Stimulated activated CD4-positive, alpha-beta T cell treated with anti-CD3 and anti-CD28 coated beads, TNF-alpha, amount 100 ng/mL, for 1 hour (primary cell): ENCODE results near the gene KIRREL3.

Experiments used
- DNase-seq, 3 donors: peaks; one replicate each; pipeline ENCODE4 v3.0.0-alpha.2; 2020; ENCODE audit warnings: low read depth in 3 of 3, low spot score in 1 of 3

Gene KIRREL3

DNA sequence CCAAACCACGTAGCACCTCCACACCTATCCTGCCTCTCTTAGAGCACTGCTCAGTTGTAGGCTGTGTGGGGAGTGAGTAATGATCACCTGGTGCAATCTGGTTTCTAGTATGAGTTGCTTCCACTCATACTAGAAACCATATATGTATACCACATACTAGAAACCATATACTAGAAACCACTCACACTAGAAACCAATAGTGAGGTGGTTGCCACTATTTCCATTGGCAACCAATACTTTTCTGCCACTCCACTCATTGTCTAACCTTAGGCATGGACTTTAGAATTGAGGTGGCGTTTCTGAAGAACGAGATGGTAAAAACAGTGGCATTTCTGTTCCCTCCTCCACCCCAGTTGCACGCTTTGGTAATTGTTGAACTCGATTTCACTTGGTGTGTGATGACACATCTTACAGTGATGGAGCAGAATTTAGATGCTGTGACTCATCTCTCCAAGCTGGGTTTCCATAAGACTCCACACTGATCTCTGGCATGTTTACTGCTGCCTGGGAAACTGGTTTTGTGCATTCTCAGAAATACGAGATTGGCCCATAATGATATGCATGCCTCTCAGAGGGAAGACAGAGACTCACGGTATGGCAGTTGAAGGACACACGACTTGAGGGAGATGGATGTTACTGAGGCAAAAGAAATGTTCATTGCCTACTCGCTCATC lies 82.9 kb downstream of the KIRREL3 start:
- no peak for DNase-seq

DNA sequence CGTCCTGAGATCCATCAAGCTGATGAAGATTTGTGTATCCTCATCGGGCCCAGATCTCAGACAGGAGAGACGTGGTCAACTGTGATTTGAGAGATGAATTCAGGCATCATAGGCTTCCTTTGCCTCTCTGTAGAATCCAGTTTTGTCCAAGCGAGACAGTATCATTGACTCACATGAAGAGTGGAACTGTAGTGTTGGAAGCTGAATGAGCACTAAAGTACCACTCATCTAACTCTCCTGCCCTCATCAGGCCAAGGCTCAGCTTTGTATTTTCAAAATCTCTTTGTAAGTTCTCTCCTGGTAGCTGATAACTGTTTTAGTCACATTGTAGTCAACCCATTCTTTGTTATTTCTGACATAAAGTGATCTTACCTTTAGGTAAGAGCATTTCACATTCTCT lies 85.1 kb downstream of the KIRREL3 start:
- DNase-seq, result no peak

GRCh38 chr11:126914941-126915340 lies 85.6 kb downstream of the KIRREL3 start:
- DNase-seq, result no peak

DNA sequence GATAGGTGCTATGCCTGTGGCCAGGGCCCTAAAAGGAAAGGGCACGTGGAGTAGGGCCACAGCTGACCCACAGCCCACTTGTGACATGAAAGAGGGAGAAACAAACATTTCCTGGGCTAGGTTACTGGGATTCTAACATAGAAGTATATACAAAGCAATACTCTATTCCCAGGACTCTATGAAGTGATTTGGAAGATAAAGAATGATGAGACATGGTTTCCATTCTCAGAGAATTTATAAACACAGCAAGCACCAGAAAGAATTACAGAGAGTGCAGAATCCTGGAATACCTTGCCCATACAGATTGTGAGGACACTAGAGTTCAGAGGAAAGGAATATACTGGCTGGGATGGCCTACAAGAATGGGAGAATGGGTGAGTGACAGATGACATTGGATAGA lies 86.4 kb downstream of the KIRREL3 start:
- DNase-seq, result no peak

DNA sequence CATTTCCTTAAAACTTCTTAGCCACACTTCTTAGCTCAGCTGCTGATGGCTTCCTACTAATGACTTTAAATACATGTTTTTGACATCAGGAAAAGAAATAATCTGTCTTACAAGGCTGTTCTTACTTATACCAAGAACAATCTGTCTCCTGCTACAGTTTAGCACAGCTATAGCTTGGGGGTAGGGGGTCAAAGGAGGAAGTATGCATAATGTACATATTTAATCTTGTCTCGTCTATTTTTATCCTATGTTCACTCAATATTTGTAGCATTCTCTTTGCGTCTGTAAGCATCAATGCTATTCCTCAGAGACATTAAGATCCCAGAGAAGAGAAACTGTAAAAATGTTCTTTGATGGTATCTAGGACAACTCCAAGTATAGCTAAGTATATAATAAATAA lies 96.0 kb downstream of the KIRREL3 start:
- DNase-seq, result no peak

- DNase-seq, result no peak
Observed at GRCh38 chr11:126901783-126902182, 98.8 kb downstream of the KIRREL3 start.

GRCh38 chr11:126899961-126900748 lies 100.4 kb downstream of the KIRREL3 start:
- DNase-seq, result no peak

- DNase-seq, result no peak
Observed at GRCh38 chr11:126898802-126899201, 101.8 kb downstream of the KIRREL3 start.

- no peak for DNase-seq
Observed at GRCh38 chr11:126897430-126897829, 103.1 kb downstream of the KIRREL3 start.

GRCh38 chr11:126896025-126896424 lies 104.5 kb downstream of the KIRREL3 start:
- no peak for DNase-seq

GRCh38 chr11:126893796-126894195 lies 106.8 kb downstream of the KIRREL3 start:
- no peak for DNase-seq

GRCh38 chr11:126892756-126893155 lies 107.8 kb downstream of the KIRREL3 start:
- DNase-seq, result no peak

- DNase-seq, result no peak
Observed at GRCh38 chr11:126891556-126892217, 108.9 kb downstream of the KIRREL3 start.

DNA sequence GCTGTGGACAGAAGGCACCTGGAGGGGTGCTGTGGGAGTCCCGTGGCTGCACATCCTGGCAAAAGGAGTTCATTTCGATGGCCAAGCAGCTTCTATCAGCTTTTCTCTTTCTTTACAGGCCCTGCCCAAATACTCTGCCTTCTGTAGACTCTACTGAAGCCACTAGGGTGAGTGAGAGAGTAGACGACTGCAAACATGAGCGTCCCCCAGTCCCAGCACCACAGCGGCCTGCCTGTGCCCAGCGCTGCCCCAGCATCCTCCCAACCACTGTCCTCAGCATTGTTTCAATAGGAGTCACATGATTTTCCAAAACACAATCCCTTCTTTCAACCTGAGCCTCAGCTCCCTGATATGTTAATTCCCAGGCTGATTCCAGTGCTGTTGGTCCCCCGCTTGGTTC lies 110.0 kb downstream of the KIRREL3 start:
- no peak for DNase-seq

DNA sequence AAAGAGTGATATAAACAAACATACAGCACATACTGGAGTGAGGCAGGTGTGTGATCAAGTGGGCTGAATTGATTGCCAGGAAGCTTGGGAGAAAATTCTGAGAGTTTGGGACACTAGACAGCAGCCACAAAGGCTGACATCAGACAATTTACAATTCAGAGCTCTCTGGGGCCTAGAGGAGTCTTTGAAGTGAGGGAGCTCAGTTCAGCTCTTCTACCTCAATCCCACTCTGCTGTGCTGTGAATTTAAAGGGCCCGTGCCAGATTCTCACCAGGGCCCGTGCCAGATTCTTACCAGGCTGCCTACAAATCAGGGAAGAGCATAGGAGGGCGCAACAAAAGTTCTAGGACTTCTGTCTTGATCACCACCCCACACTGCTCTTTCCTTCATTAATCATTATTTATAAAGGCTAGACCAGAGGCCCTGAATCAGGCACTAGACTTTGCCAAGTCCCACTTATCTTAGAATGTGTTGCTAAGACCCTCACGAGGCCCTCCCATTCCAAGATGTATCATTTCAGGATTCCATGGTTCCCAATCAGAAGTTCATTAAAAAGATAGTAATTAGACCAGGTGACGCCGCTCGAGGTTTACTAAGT lies 112.4 kb downstream of the KIRREL3 start:
- no peak for DNase-seq

GRCh38 chr11:126886636-126887035 lies 113.9 kb downstream of the KIRREL3 start:
- DNase-seq, result no peak

GRCh38 chr11:126886085-126886484 lies 114.5 kb downstream of the KIRREL3 start:
- DNase-seq, result no peak

- no peak for DNase-seq
Observed at GRCh38 chr11:126884594-126884993, 116.0 kb downstream of the KIRREL3 start.

DNA sequence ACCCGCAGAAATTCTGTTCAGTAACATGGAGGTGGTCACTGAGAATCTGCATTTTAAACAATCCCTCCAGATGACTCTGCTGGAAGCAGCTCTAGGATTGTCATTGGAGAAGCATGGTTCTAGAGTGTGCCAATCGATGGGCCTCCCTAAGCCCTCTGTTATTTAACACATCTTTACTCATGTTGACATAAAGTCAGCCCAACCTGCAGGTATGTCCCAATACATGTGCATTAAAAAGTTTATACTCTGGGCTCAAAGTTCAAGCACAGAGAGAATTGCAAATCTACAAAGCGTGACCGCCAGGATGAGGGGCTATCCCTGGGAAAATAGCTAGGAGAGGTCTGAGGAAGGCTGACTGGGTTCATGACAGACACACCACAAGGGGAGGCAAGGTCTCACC lies 116.4 kb downstream of the KIRREL3 start:
- no peak for DNase-seq

DNA sequence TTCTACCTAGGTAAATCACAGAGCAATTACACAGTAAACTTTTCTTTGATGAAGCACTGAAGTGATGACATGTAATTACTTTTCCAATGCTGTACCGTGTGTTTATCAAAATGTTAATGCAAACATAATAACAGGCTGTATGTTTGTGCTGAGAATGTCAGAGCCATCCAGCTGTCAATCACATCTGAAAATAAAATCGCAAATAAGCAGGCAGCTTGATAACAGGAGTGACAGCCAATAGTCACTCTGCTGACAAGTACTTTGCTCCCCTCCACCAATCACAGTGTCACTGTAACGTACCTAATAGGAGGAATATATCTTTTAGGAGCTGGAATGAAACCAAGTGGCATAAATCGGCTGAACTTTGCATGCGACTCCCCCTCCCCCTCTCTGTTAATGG lies 119.7 kb downstream of the KIRREL3 start:
- no peak for DNase-seq

DNA sequence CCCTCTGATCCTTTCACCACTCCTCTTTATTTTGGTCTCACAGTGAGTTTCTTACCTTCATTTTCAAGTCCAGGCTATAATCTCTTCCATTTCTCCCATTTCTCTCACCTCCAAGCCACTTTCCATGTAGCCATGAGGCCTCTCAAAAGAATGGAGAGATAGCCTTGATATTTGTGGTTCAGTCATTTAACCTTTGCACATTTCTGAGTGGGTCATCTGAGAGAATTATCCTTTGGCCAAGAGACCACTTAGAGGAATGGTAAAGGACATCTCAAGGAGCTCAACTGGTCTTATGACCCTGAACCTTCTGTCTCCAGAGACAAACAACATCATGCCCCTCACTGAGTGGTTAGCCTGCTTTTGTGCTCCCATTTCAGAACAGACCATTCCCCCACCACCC lies 121.1 kb downstream of the KIRREL3 start:
- no peak for DNase-seq
